ENCODE results near the gene TRIM72. TPM values are rescaled to one million over a fixed set of nuclear protein-coding genes. Genes with fewer than 3 reads are reported as not detected.

TRIM72 gene
- total and polyA plus RNA-seq, 2 of the 4 experiments (the other 2 are of a cell fraction): not detected

DNA sequence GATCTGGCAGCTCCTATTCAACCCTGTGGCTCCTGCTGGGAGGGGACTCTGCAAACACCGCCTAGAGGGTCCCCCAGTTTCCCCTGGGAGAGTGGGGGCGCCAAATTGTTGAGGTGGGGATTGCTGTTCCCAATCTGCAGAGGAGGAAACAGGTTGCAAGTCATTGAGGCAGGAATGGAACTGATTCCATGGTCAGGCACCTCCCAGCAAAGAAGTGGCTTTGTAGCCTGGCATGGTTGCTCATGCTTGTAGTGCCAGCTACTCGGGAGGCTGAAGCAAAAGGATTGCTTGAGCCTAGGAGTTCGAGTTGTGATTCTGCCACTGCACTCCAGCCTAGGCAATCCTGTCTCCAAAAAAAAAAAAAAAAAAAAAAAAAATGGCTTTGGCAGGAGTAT, 3.2 kb downstream of the TRIM72 start:
- no peak overlapping the region for H3K4me3 ChIP-seq (ENCODE audit: insufficient read depth, low read depth, low read length)
- no peak overlapping the region for H2AFZ ChIP-seq (replicated peaks; ENCODE audit: low read length, poor library complexity)
- no peaks in the 10 kb centered on the region for H3K79me1 ChIP-seq (ENCODE audit: low read depth in 1 of 2, low read length in 2 of 2)
- no peak overlapping the region for H3K14ac ChIP-seq (replicated peaks; ENCODE audit: low read depth, low read length)
- no peak overlapping the region for H2AK5ac ChIP-seq (ENCODE audit: low read depth, low read length)
- no peak overlapping the region for H2AK9ac ChIP-seq (replicated peaks; ENCODE audit: low read depth, low read length, poor library complexity)
- in situ Hi-C loops (cut with MboI; ENCODE audit: low sequenced_read_pairs): no loop called here
- no peak overlapping the region for H2BK20ac ChIP-seq (ENCODE audit: low read depth, low read length)
- no peak overlapping the region for H3K4ac ChIP-seq (ENCODE audit: low read depth, low read length)
- H4K20me1 ChIP-seq (ENCODE audit: insufficient read depth, low read length): no peaks in the 10 kb centered on the region; the same call in 1 of the 2 replicates
- CTCF ChIA-PET: interaction anchor here (1.0 kb wide), 1 partner anchor 169 kb away, joined by 3 read pairs; no protein-coding TSS in a partner anchor
- H3K23ac ChIP-seq (ENCODE audit: low read depth, low read length): no peak overlapping the region
- H3K9me3 ChIP-seq (ENCODE audit: control insufficient read depth, insufficient read depth, low read length): no peaks in the 10 kb centered on the region
- TF ChIP-seq, protein P1, sequence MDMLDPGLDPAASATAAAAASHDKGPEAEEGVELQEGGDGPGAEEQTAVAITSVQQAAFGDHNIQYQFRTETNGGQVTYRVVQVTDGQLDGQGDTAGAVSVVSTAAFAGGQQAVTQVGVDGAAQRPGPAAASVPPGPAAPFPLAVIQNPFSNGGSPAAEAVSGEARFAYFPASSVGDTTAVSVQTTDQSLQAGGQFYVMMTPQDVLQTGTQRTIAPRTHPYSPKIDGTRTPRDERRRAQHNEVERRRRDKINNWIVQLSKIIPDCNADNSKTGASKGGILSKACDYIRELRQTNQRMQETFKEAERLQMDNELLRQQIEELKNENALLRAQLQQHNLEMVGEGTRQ (IDR thresholded peaks at IDR 0.05; ENCODE audit: low read depth, low read length): no peak
- TF ChIP-seq RFX5 (IDR thresholded peaks at IDR 0.05; ENCODE audit: low read depth, low read length) (no peak), CHD1 (IDR thresholded peaks at IDR 0.05; ENCODE audit: low read depth, low read length) (no peak), RCOR1 (IDR thresholded peaks at IDR 0.05; ENCODE audit: insufficient replicate concordance, low read length) (no peak), MAFK (IDR thresholded peaks at IDR 0.05; ENCODE audit: low read depth, low read length) (no peak), CEBPB (IDR thresholded peaks at IDR 0.05; ENCODE audit: low read depth, low read length) (no peak), RAD21 (IDR thresholded peaks at IDR 0.05; ENCODE audit: low read length) (no peak), SMC3 (IDR thresholded peaks at IDR 0.05; ENCODE audit: low read depth, low read length) (no peak), POLR2A (IDR thresholded peaks at IDR 0.05; ENCODE audit: low read depth, low read length) (no peak), MXI1 (IDR thresholded peaks at IDR 0.05; ENCODE audit: borderline replicate concordance, low read depth, low read length) (no peak), MAZ (IDR thresholded peaks at IDR 0.05; ENCODE audit: borderline replicate concordance, low read depth, low read length) (no peak), FOS (IDR thresholded peaks at IDR 0.05; ENCODE audit: low read depth, low read length) (no peak), NFE2L2 (IDR thresholded peaks at IDR 0.05; ENCODE audit: low read depth, low read length) (no peak), BHLHE40 (IDR thresholded peaks at IDR 0.05; ENCODE audit: low read depth, low read length) (no peak)
- TF ChIP-seq, protein P2, sequence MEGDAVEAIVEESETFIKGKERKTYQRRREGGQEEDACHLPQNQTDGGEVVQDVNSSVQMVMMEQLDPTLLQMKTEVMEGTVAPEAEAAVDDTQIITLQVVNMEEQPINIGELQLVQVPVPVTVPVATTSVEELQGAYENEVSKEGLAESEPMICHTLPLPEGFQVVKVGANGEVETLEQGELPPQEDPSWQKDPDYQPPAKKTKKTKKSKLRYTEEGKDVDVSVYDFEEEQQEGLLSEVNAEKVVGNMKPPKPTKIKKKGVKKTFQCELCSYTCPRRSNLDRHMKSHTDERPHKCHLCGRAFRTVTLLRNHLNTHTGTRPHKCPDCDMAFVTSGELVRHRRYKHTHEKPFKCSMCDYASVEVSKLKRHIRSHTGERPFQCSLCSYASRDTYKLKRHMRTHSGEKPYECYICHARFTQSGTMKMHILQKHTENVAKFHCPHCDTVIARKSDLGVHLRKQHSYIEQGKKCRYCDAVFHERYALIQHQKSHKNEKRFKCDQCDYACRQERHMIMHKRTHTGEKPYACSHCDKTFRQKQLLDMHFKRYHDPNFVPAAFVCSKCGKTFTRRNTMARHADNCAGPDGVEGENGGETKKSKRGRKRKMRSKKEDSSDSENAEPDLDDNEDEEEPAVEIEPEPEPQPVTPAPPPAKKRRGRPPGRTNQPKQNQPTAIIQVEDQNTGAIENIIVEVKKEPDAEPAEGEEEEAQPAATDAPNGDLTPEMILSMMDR (conservative IDR thresholded peaks at IDR 0.05; ENCODE audit: low read depth, low read length): no peak
- TF ChIP-seq, protein P3, sequence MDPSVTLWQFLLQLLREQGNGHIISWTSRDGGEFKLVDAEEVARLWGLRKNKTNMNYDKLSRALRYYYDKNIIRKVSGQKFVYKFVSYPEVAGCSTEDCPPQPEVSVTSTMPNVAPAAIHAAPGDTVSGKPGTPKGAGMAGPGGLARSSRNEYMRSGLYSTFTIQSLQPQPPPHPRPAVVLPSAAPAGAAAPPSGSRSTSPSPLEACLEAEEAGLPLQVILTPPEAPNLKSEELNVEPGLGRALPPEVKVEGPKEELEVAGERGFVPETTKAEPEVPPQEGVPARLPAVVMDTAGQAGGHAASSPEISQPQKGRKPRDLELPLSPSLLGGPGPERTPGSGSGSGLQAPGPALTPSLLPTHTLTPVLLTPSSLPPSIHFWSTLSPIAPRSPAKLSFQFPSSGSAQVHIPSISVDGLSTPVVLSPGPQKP (IDR thresholded peaks at IDR 0.05; ENCODE audit: borderline replicate concordance, low read depth, low read length): no peak
- H2BK5ac ChIP-seq (ENCODE audit: low read depth, low read length, poor library complexity, severe bottlenecking): no peak overlapping the region
- POLR2A ChIA-PET (ENCODE audit: unreplicated experiment): no interaction called here
- H3K18ac ChIP-seq (ENCODE audit: low read depth, low read length): no peak overlapping the region
- 0% methylated on average over 1 of the region's 4 CpGs; no CpG with 5 or more reads in 1 of the 2 experiments for WGBS, 2 experiments (ENCODE audit: extremely low coverage in 2 of 2, insufficient read length in 1 of 2)
- H2BK15ac ChIP-seq (ENCODE audit: low read depth, low read length): no peak overlapping the region
- no TSS peak for BruUV-seq (replicated peaks)
- intact Hi-C loops (cut with micrococcal nuclease): loop anchor here (10.0 kb wide), 1 partner anchor 478 kb away; no protein-coding TSS in a partner anchor
- H2BK120ac ChIP-seq (ENCODE audit: low read depth, low read length): no peak overlapping the region
- DNase-seq: no peak
- H3K27ac ChIP-seq (ENCODE audit: insufficient read depth, low read length): no peak overlapping the region
- no peak overlapping the region for H4K8ac ChIP-seq (ENCODE audit: low read depth in 2 of 2, low read length in 2 of 2)
- no peak overlapping the region for H3K9ac ChIP-seq (ENCODE audit: low read depth, low read length)
- H3K4me2 ChIP-seq (ENCODE audit: low read depth, low read length): no peak overlapping the region
- ATAC-seq (ENCODE audit: low read depth): no peak
- H3K27me3 ChIP-seq (ENCODE audit: control insufficient read depth, insufficient read depth, low read length): peaks cover 64% of the 10 kb centered on the region
- dilution Hi-C loops (cut with HindIII; ENCODE audit: low sequenced_read_pairs, unreplicated experiment): no loop called here
- H3K4me1 ChIP-seq (ENCODE audit: control insufficient read depth, insufficient read depth, low read length): peaks cover 4% of the 10 kb centered on the region; the same call in 1 of the 2 replicates
- no peak overlapping the region for H3K56ac ChIP-seq (ENCODE audit: extremely low read depth, insufficient read depth, low read length)
- H4K91ac ChIP-seq (ENCODE audit: insufficient read depth, low read depth, low read length): no peak overlapping the region
- no peak overlapping the region for H4K5ac ChIP-seq (ENCODE audit: low read depth, low read length)
- no peaks in the 10 kb centered on the region for H3K9me1 ChIP-seq (ENCODE audit: insufficient read depth, low read length)
- H3K36me3 ChIP-seq (ENCODE audit: control insufficient read depth, insufficient read depth, low read length): no peaks in the 10 kb centered on the region
